ENCODE results near the gene SH3BP4.
"Not testable (repeated sequence)": the region's sequence is repeated elsewhere in the genome, so short reads cannot be mapped to it uniquely, and the experiment has no call there.

The SH3BP4 gene

DNA sequence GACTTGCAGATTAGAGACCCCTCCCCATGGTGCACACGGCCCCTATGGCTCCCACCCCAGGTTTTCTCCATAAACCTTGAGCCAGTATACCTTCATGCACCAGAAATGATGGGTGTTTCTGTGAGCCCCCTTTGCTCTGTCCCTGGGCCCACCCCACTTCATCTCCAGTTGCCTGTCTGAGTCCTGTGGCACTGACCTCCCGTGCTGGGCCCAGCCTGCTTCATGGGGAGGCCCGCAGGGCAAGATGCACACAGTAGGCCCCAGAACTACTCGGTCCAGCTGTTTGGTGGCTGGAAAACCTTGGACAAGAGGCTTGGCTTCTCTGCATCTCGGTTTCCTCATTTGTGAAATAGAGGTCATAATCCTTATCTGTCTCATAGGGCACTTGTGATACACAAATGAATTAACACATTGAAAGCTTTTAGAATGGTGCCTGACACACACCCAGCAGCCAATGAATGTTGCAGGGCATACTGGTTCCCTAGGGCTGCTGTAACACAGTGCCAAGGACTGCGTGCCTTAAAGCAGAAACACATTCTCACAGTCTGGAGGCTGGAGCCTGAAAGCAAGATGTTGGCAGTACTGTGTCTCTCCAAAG lies 58.4 kb downstream of the SH3BP4 start:
- in situ Hi-C loops (cut with HindIII; ENCODE audit: low sequenced_read_pairs): no loop called here

GRCh38 chr2:235011607-235011928 lies 59.8 kb downstream of the SH3BP4 start:
- in situ Hi-C loops (cut with HindIII; ENCODE audit: low sequenced_read_pairs): no loop called here

DNA sequence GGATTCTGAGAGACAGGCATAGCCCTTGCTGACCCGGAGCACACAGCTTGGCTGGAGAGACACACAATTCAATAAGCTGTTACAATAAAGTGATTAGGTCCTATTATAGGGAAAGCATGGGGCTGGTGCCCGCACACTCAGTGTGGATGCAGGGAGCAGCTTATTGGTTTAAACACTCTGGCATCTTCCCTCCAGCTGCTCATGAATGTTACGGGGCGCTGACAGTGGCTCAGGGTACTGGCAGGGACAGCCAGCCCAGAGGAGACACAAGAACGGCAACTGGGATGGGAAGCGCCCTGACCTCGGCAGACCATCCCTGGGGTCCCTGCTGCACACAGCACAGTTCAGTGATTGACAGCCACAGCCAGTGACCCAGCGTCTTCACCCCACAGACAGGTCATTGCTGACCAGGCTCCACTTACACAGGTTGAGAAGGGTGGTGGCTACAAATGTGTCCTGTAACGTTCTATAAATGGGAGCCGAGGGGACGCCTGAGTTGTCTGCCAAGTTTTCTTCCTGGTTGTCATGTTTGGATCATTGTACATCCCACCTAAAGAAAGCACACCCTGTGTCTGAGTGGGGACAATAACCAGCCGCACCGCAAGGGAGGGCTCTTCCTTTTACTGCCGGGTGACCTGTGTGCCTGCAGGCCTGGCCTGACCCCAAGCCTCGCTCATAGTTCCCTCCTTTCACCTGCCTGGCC lies 60.3 kb downstream of the SH3BP4 start:
- in situ Hi-C loops (cut with HindIII; ENCODE audit: low sequenced_read_pairs): no loop called here

DNA sequence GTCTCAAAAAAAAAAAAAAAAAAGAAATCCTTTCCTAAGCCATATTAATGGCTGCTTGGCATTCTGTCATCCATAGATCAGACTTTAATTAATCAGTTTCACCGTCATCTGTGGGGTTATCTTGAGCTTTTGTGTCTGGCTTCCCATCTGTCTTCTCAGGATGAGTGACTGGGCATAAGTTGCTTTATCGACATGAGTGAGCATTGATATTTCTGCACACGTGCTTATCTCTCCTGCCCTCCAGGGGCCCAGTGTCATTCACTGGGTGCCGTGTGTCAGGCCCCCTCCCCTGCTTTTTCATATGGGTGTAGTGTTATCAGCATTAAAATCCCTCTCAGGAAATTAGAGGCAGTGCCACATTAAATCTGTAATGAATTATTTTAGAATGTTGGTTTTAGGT lies 65.6 kb downstream of the SH3BP4 start:
- in situ Hi-C loops (cut with HindIII; ENCODE audit: low sequenced_read_pairs): no loop called here

GRCh38 chr2:235018838-235019237 lies 67.0 kb downstream of the SH3BP4 start:
- in situ Hi-C loops (cut with HindIII; ENCODE audit: low sequenced_read_pairs): no loop called here

- in situ Hi-C loops (cut with HindIII; ENCODE audit: low sequenced_read_pairs): not testable (repeated sequence)
These were observed 68.3 kb downstream of the SH3BP4 start for GRCh38 chr2:235020141-235020540.

DNA sequence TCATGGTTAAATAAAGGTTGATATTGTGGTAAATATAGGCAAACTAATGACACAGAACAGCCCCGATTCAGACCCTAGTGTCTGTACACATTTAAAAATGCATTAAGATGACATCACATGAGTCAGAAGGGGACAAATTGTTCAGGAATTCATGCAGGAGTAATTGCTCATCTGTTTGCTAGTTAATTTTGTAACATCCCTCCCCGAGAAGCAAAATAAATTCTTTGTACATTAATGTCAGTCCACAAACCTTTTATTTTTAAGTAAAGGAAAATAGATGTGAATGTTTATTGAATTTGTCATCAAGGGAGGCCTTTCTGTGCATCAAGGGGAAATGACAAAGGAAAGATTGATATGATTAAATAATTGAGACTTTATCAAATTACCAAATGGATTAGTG lies 69.9 kb downstream of the SH3BP4 start:
- in situ Hi-C loops (cut with HindIII; ENCODE audit: low sequenced_read_pairs): no loop called here

GRCh38 chr2:235024191-235024860 lies 72.5 kb downstream of the SH3BP4 start:
- in situ Hi-C loops (cut with HindIII; ENCODE audit: low sequenced_read_pairs): no loop called here

DNA sequence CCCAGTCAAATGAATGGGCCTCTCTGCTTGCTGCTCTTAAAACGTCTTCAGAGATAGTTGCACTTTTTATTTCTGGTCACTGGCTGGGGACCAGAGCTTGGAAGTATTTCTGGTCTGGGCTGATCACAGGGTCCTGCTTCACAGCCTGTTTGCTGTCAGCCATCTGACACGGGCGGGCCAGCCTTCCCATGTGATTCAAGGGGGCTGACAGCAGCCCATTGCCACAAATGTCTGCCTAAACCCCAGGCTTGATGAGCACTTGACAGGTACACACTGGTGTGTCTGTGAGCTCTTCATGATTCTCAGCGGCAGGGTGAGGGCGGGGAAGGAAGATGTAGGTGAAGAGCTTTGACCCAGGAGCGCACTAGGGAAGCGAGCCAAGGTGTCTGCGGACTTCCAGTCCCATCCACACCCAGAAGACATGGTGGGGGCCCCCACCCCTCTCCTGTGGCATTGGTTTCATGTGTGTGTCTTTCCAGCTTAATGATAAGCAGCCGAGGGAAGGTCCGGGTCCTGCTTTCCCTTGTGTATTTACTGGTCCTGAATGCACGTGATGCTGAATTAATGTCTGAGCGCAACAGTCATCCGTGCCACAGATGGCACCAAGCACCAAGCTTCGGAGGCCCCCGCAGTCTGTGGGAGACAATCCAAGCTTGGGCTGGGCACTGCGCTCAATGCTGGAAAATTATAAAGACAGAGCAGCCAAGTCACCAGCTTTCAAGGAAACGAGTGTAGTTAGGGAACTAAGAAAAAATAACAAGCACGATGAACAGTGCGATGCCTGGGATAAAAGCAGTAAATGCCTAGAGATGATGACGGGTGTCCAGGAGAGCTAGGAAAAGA lies 73.3 kb downstream of the SH3BP4 start:
- in situ Hi-C loops (cut with HindIII; ENCODE audit: low sequenced_read_pairs): no loop called here

GRCh38 chr2:235025800-235026536 lies 74.2 kb downstream of the SH3BP4 start:
- in situ Hi-C loops (cut with HindIII; ENCODE audit: low sequenced_read_pairs): no loop called here

GRCh38 chr2:235026649-235027557 lies 75.1 kb downstream of the SH3BP4 start:
- in situ Hi-C loops (cut with HindIII; ENCODE audit: low sequenced_read_pairs): no loop called here

DNA sequence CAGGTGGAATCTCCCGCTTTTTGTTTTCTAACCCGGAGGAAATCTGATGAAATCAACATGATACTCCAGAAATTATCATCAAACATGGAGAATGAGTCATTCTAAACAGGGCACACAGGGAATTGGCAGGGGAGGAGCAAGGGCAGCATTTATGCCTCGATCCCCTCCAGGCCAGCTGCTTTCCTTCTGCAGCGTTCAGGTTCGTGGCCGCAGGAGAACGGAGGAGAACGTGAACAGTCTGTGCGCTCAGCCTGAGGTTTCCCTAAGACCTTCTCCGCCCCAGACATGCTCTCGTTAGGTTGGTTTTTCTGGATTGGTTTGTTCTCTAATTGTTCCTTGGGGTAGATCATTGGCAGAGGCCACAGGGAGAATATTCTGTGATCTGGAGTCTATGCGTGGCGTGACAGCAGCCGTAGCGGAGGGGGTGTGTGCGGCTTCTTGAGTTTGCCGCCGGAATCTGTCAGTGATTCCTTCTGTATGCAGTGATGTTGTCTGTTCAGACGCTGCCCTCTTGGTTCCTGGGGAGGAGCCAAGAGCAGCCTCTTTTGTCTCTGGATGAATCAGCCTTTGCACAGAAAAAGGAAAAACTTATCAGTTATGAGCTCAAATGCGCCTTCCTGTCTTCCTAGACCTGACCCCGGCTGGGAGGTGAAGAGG lies 75.9 kb downstream of the SH3BP4 start:
- in situ Hi-C loops (cut with HindIII; ENCODE audit: low sequenced_read_pairs): no loop called here

- in situ Hi-C loops (cut with HindIII; ENCODE audit: low sequenced_read_pairs): no loop called here
These were observed 76.8 kb downstream of the SH3BP4 start for GRCh38 chr2:235028646-235029045.

GRCh38 chr2:235029054-235029453 lies 77.2 kb downstream of the SH3BP4 start:
- in situ Hi-C loops (cut with HindIII; ENCODE audit: low sequenced_read_pairs): no loop called here

- in situ Hi-C loops (cut with HindIII; ENCODE audit: low sequenced_read_pairs): no loop called here
These were observed 78.3 kb downstream of the SH3BP4 start for GRCh38 chr2:235030126-235030525.

- in situ Hi-C loops (cut with HindIII; ENCODE audit: low sequenced_read_pairs): no loop called here
These were observed 79.1 kb downstream of the SH3BP4 start for GRCh38 chr2:235030936-235031335.

- in situ Hi-C loops (cut with HindIII; ENCODE audit: low sequenced_read_pairs): no loop called here
These were observed 80.0 kb downstream of the SH3BP4 start for GRCh38 chr2:235031686-235032373.

DNA sequence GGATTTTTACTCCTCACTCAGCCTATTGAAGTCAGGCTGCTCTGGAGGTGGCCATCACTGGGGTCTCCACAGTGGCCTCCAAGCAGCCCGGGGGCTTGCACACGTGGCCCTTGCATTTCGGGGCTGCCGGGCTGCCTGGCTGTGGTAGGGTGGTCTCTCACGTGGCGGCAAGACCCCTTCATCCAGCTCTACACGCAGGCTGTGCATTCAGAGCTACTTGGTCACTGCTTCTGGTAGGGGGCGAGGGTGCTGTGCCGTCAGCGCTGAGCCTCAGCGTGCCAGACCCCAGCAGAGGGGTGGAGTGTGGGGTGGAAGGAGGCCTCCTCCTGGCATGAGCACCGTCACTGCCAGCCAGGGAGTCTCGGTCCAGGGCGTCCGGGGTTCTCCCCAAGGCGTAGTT lies 80.6 kb downstream of the SH3BP4 start:
- in situ Hi-C loops (cut with HindIII; ENCODE audit: low sequenced_read_pairs): no loop called here

DNA sequence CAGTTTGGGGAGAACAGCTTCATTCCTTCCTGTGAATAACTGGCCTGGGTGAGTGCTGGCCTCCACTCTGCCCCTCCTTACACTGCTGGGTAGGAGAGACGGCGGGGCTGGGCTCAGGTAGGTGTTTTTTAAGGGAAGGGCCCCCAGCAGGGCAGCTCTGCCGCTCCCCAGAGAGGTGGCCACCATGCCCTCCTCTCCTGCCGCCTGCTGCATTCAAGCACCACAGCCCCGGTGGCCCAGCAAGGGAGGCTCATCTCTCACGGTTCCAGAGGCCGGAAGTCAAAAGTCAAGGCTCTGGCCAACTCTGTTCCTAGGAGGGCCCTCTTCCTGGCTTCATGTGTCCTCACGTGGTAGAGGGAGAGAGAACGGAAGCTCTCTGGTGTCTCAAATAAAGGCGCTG lies 81.1 kb downstream of the SH3BP4 start:
- in situ Hi-C loops (cut with HindIII; ENCODE audit: low sequenced_read_pairs): no loop called here
